HG02870 (cell line): ENCODE results near the gene RAB26.

Experiments
- ATAC-seq: cut with Tn5 transposase; IDR thresholded peaks from one replicate; pipeline ENCODE4 v1.9.1; 2021; ENCODE audit warnings: mild to moderate bottlenecking, moderate library complexity; ENCODE audit not compliant: unreplicated experiment

The RAB26 gene

DNA sequence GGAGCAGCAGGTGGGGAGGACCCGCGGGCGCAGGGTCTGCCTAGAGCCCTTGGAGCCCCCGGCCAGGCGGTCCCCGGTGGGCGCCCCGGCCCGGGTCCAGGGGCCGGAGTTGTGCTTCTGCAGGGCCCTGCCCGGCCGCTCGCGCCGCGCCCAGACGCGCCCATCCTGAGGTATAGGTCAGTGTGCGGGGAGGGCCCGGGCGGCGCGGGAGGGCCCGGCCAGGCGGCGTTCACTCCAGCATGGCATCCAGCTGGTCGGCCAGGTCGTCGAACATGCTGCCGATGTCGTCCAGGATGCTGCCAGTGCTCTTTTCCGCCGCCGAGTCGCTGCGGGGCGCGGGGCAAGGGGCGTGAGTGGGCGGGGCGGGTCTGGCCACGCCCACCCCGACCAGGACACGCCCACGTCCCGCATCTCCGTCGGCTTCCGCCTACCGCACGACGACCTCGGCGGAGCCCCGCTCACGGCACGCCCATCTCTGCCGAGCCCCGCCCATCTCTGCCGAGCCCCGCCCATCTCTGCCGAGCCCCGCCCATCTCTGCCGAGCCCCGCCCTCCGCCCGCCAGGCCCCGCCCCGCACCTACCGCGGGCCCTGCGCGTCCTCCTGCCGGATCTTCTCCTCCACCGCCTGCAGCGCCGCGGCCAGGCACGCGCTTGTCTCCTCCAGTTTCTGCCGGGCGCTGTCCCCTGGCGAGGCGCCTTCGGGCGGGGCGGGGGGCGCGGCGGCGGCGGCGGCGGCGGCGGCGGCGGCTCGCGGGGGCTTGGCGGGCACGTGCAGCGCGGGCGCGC, 30.1 kb downstream of the RAB26 start:
- ATAC-seq, result no peak

- ATAC-seq, result no peak
Observed at GRCh38 chr16:2179107-2179501, 30.7 kb downstream of the RAB26 start.

DNA sequence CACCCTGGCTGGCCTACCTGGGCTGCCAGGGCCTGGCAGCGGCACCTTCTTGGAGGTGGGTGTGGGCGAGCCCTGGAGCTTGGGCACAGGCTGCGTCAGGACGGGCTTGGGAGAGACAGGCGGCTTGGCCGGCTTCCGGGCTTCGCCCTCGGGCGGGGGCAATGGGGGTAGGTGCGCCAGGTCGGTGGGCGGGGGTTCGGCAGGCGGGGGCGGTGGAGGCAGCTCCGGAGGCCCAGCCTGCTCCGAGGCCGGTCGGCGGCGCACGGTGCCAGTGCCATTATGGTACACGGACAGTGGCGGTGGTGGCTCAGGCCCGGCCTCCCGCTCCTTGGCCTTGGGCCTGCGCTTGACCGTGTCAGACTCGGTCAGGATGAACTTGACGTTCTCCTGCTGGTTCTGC, 31.2 kb downstream of the RAB26 start:
- no peak for ATAC-seq

- ATAC-seq, result no peak
Observed at GRCh38 chr16:2180461-2180860, 32.0 kb downstream of the RAB26 start.

DNA sequence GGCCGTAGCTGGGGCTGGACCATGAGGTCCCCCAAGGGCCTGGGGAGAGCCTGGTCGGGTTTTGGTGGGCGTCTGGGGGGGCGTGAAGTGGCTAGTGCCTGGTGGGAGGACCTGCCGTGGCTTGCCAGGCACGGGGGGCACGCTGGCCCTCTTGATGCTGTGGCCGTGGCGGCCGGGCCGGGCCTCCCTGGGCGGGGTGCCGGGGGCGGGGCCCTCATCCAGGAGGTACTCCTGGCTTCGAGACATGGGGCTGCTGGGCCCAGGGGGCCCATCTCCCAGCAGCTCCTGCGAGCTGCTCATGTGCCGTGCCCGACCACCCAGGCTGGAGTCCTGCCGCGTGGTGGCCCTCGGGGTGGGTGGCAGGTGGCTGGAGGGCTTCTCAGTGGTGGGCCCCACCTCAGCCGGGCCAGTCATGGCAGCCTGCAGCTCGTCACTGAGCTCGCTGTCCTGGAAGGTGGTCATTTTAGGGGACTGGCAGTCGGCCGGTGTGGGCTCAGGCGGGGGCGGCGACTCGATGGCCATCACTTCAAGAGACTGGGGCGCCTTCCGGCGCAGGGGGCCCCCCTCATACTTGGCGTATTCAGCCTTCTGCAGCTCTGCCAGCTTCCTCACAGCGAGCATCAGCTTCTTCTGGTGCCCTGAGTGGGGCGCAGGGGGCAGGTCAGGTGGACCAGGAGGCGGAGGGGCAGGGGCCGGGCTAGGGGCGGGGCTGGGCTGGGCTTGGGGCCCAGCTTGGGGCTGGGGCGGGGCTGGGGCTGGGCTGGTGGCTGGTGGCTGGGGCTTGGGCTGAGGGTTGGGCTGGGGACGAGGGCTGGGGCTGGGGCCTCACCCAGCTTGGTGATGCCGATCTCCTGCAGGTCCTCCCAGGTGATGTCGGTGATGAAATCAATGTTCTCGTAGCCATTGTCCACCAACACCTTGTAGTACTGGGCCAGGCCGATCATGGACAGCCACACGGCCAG, 32.8 kb downstream of the RAB26 start:
- ATAC-seq, result no peak

DNA sequence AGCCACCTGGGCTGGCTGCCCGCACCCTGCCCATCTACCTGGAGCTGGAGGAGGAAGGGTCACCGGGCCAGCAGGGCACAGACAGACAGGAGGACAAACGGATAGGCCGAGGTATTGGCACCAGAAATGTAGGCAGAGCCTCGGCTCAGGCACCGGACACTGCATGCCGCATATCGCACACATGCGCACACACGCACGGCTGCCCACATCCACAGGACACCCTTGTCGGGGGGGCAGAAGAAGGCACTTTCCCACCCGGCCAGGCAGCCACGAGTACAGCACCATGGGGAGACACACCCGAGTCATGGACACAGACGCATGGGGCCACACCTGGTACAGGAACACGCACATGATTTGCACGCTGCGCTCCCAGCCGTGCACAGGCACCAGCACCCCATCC, 33.5 kb downstream of the RAB26 start:
- ATAC-seq, result no peak

DNA sequence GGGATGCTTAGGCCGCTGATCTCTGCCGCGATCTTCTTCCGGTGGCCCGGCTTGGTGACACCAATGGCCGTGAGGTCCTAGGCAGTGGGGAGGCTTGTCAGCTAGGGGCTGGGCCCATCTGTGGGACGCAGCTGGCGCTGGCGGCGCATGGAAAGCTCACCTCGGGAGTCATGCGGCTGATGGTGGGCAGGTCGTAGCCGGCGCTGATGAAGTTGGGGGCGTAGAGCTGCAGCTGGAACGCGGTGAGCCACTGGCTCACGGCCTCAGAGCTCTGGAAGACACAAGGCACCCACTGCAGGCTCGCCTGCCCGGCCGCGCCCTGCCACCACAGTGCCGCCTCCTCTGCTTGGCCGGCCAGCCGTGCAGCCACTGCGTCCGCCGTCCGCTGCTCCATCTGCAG, 35.2 kb downstream of the RAB26 start:
- no peak for ATAC-seq

DNA sequence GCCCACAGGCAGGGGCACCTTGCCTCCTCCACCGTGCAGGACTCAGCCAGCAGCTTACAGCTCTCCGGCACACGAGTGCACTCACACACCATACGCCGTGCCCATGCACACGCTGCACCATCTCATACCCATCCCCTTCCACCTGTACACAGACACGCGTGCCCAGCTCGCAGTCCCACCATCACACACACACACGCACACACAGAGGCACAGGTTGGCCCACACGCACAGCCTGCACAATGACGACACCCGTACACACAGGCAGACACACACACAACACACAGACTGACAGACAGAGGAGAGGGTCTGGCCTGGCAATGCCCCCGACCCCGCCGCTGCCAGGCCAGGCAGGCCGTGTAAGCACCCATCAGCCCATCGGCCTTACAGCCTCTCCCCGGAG, 35.9 kb downstream of the RAB26 start:
- no peak for ATAC-seq

- no peak for ATAC-seq
Observed at GRCh38 chr16:2184962-2185361, 36.5 kb downstream of the RAB26 start.

GRCh38 chr16:2186064-2186463, 37.6 kb downstream of the RAB26 start:
- ATAC-seq, result no peak

- ATAC-seq, result no peak
Observed at GRCh38 chr16:2186505-2186904, 38.1 kb downstream of the RAB26 start.

DNA sequence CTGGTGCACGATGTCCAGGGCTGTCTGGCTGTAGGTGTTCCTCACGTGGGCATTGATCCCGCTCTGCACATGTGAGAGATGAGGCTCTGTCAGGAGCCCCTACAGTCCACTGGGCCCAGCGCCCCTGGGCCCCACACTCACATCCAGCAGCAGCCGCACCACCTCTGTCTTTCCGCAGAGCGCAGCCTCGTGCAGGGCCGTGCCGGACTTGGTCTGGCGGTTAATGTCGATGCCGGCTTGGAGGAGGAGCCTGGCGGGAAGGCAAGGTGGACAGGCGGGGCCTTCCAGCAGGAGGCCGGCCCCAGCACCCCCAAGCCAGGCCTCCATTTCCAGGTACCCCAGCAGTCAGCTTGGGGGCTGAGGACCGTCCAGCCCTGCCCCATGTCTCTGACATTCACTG, 38.8 kb downstream of the RAB26 start:
- ATAC-seq, result no peak

DNA sequence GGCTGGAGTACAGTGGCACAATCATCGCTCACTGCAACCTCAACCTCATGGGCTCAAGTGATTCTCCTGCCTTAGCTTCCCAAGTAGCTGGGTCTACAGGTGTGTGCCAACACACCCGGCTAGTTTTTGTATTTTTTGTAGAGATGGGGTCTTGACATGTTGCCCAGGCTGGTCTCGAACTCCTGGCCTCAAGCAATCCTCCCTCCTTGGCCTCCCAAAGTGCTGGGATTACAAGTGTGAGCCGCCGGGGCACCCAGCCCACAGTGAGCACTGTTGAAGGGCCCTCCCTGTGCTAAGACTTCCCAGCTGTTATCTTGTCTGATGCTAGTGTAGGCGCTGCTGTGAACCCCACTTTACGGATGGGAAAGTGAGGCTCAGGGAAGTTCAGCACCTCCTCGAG, 40.0 kb downstream of the RAB26 start:
- no peak for ATAC-seq

DNA sequence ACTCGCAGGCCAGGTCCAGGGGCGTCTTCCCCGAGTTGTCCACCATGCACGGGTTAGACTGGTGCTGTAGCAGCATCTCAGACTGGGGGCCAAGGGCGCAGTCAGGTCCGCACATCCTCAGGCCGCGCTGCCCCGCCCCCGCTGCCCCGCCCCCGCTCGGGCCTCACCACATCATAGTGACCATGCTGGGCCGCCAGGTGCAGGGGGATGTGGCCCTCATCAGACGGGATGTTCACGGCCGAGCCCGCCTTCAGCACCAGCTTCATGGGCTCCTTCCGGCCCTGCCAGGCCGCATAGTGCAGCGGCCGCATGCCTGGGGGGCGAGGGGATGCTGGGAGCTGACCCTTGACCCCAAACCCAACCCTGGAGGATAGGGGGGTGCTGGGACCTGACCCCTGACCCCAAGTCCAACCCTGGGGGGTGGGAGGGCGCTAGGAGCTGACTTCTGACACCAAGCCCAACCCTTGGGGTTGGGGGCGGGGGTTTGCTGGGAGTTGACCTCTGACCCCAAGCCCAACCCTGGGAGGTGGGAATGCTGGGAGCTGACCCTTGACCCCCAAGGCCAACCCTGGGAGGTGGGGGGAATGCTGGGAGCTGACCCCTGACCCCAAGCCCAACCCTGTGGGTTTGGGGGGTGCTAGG, 40.9 kb downstream of the RAB26 start:
- ATAC-seq, result no peak

GRCh38 chr16:2190002-2190658, 41.7 kb downstream of the RAB26 start:
- ATAC-seq, result no peak

DNA sequence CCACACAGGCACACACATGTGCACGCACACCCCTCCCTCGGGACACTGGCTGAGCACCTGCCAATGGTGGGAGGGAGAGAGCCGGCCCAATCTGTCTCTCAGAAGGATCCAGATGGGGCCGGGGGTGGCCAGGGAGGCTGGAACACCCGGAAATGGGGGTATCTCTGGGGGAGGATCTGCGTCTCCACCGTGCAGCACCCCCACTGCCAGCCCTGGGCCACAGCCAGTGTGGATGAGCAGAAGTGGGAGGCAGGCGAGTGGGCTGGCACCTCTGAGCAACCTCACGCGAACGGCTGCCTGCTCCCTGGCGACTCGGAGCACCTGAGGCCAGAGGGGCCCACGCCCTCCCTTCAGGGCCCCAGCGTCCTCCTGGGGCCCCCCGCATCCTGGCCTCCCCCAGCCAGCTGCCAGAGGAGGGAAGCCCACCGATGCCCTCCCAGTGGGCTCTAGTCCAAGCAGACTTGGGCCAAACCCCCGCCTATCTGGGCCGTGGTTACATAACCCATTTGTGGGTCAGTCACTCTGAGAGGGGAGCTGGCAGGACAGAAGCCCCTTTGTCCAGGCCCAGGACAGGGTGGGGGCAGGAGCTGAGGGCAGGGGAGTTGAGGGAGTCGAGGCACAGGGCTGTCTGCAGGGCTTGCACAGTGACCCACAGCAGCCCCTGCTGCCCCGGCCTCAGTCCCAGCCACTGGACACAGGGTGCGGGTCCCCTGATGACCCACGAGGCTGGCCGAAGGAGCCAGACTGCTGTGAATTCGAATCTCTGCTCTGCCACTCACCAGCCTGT, 42.4 kb downstream of the RAB26 start:
- no peak for ATAC-seq

- no peak for ATAC-seq
Observed at GRCh38 chr16:2191446-2191706, 43.0 kb downstream of the RAB26 start.

DNA sequence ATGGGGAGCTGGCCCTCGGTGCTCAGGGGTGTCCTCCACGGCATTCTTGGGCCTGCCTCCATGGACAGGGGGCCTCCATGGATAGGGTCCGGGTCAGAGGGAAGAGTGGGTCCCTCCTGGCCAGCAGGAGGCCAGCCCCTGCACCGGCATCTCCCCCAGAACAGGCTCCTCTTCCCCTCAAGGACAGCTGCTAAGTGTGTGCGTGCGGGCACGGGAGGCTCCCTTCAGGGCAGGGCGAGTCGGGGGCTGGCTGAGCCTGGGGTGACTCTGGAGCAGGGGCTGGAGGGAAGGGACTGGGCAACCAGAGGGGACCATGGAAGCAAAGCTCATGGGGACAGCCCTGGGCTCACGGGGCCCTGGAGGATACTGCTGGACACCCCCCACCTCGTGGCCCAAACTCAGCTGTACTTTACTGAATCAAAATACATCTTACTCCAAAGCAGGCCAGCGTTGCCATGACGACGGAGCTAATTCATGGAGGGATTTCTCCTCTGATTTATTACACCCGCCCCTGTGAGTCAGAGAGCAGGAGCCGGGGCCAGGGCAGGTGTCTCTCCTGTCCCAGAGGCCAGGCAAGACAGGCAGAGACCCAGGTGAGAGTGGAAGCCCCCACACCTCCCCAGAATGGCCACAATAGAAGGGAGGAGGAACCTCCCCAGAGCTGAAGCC, 45.9 kb downstream of the RAB26 start:
- ATAC-seq, result no peak

DNA sequence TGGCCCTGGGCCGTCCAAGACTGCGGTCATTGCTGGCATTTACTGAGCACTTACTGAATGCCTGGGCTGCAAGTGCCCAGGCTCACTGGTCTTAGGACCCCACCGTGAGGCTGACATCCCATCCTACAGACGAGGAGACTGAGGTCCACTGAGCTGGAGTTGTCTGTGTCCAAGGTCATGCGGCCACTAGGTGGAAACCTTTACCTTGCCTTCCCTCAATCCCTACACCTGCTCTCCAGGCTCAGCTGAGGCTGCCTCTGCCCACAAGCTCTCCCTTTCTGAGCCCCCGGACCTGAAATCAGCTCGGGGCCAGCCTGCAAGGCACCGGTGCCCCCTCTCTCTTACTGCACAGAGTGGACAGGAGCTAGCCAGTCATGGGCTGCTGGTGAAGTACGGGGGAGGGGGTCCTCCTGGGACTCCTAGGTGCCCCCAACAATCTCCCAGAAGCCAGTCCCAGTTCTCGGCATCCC, 46.5 kb downstream of the RAB26 start:
- ATAC-seq, result no peak
